NCI-H526 (cell line): ENCODE measurements around the gene ESPL1.
A peak's percentile ranks its signal among the peaks of the same experiment; 100 is the strongest.

Source experiments
- DNase-seq, 2 experiments: peaks; one replicate each; lab custom pipeline; 2025; lab: John Stamatoyannopoulos, UW

ESPL1 gene

GRCh38 chr12:53267999-53268629 is at the start of gene ESPL1:
Gene ESPL1, plus strand, starts transcription at chr12:53268299. Its CDS starts 468 bp downstream, at chr12:53268767.
- peak; percentile 35 to 84 for DNase-seq

- no peak for DNase-seq
Measured at GRCh38 chr12:53218551-53219291, 49.4 kb upstream of the ESPL1 start.

- DNase-seq = no peak
Measured at GRCh38 chr12:53219292-53219955, 48.7 kb upstream of the ESPL1 start.

GRCh38 chr12:53219956-53220693 is 48.0 kb upstream of the ESPL1 start:
- peak; percentile 65 to 79 for DNase-seq

GRCh38 chr12:53220694-53221202 is 47.4 kb upstream of the ESPL1 start:
- DNase-seq = peak; percentile 65 to 94

GRCh38 chr12:53221203-53222080 is 46.7 kb upstream of the ESPL1 start:
- peak in 1 of 2 experiments; percentile 77 for DNase-seq

GRCh38 chr12:53222170-53222721 is 45.9 kb upstream of the ESPL1 start:
- DNase-seq = no peak

GRCh38 chr12:53222806-53223261 is 45.3 kb upstream of the ESPL1 start:
- DNase-seq = no peak

- DNase-seq = no peak
Measured at GRCh38 chr12:53223389-53224060, 44.6 kb upstream of the ESPL1 start.

GRCh38 chr12:53224061-53224896 is 43.8 kb upstream of the ESPL1 start:
- DNase-seq = peak; percentile 21 to 73

GRCh38 chr12:53224897-53225634 is 43.0 kb upstream of the ESPL1 start:
- DNase-seq = no peak

- DNase-seq = no peak
Measured at GRCh38 chr12:53225635-53226424, 42.3 kb upstream of the ESPL1 start.

- no peak for DNase-seq
Measured at GRCh38 chr12:53226815-53227214, 41.3 kb upstream of the ESPL1 start.

GRCh38 chr12:53227341-53227740 is 40.8 kb upstream of the ESPL1 start:
- no peak for DNase-seq

- no peak for DNase-seq
Measured at GRCh38 chr12:53227836-53228235, 40.3 kb upstream of the ESPL1 start.

GRCh38 chr12:53229454-53229853 is 38.6 kb upstream of the ESPL1 start:
- no peak for DNase-seq

- no peak for DNase-seq
Measured at GRCh38 chr12:53230108-53230845, 37.8 kb upstream of the ESPL1 start.
